ENCODE measurements around the gene LRPPRC. TPM values are rescaled to one million over a fixed set of nuclear protein-coding genes. Genes with fewer than 3 reads are reported as not detected.

LRPPRC gene
- total RNA-seq, 4 donors from 2014 or later = 47.1 to 66.7 (median 55.6) TPM

DNA sequence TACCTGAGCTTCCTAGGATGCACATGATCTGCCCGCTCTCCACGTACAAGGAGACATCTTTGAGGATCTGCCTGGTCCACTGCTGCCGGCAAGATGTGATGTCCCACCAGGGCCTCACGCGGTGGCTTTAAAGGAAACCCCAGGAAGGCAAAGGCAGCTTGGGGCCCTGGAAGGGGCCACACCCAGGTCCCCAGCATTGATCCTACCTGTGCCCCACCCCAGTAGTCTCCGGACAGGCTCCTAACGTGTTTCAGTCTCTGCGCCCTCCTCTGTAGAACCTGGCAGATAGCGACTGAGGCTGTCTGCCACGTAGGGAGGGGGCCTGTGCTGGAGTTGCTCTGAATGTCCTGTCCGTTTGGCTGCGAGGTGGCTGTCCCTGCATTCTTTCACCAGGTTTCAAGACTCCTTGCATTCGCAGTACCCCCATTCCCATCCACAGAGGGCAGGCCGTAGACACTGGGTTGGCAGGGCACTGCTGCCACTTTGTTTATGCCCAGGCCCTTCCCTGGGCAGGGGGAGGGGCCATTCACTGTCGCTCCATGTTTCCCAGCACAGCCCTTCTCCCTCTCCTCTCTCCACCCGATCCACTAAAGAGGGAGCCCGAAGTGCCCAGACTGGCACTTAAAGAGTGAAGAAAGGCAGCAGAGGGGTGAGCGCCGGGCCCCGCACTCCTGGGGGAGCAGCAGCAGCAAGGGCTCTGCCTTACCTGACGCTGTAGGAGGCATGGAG, 157.8 kb downstream of the LRPPRC start:
- TF ChIP-seq, protein P1, sequence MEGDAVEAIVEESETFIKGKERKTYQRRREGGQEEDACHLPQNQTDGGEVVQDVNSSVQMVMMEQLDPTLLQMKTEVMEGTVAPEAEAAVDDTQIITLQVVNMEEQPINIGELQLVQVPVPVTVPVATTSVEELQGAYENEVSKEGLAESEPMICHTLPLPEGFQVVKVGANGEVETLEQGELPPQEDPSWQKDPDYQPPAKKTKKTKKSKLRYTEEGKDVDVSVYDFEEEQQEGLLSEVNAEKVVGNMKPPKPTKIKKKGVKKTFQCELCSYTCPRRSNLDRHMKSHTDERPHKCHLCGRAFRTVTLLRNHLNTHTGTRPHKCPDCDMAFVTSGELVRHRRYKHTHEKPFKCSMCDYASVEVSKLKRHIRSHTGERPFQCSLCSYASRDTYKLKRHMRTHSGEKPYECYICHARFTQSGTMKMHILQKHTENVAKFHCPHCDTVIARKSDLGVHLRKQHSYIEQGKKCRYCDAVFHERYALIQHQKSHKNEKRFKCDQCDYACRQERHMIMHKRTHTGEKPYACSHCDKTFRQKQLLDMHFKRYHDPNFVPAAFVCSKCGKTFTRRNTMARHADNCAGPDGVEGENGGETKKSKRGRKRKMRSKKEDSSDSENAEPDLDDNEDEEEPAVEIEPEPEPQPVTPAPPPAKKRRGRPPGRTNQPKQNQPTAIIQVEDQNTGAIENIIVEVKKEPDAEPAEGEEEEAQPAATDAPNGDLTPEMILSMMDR (IDR thresholded peaks at IDR 0.05; ENCODE audit: low read depth) = no peak

DNA sequence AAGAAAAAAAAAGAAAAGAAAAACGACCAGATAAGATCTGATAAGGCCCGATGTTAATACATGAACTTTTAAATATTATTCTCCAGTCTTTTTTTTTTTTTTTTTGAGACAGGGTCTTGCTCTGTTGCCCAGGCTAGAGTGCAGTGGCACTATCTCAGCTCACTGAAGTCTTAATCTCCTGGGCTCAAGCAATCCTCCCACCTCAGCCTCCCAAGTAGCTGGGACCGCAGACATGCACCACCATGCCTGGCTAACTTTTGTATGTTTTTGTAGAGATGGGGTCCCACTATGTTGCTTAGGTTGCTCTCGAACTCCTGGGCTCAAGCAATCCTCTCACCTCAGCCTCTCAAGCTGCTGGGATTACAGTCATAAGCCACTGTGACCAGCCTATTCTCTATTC, 158.8 kb downstream of the LRPPRC start:
- TF ChIP-seq, protein P1 (IDR thresholded peaks at IDR 0.05; ENCODE audit: low read depth) = no peak

Small RNA genes lying within 50 kb of the gene (small RNA-seq; reads per million reads assigned to genes)
- gene RN7SL455P (not detected), gene RNU6-1048P (not detected)

Other genes starting within 250 kb of the LRPPRC start
- 10 to 100 TPM; 32.0 to 41.4 (median 34.5) TPM for gene DYNC2LI1, start 221.9 kb downstream of the LRPPRC start, total RNA-seq
- not detected for gene ABCG5, start 157.2 kb downstream of the LRPPRC start, total RNA-seq
- under 1 TPM in 1 of 4 donors, not detected in 3; 0.19 TPM for gene ABCG8, start 157.0 kb downstream of the LRPPRC start, total RNA-seq
- 100 to 1,000 TPM in 1 of 4 donors, 10 to 100 TPM in 3; 73.1 to 150 (median 83.2) TPM for gene PPM1B, start 172.9 kb upstream of the LRPPRC start, total RNA-seq